DND-41 (cell line): ENCODE results near the gene DBNDD1.
"Not testable (repeated sequence)": the region's sequence is repeated elsewhere in the genome, so short reads cannot be mapped to it uniquely, and the experiment has no call there.

Experiments
- ATAC-seq: fragments of 200-7000 bp; cut with Tn5 transposase; 3 replicates; pipeline ENCODE4 v1.9.1; 2021; ENCODE audit warnings: low read depth; ENCODE audit not compliant: insufficient read depth
- DNase-seq: peaks from one replicate; pipeline ENCODE4 v3.0.0-alpha.2; 2020
- H2AFZ ChIP-seq: 2 replicates; pipeline ENCODE4 v1.6.0; 2012; ENCODE audit warnings: low read depth, low read length
- H3K27ac ChIP-seq: 2 replicates; pipeline ENCODE4 v1.5.1; 2012; ENCODE audit warnings: low read length, inconsistent platforms
- H3K27me3 ChIP-seq: fragments of 200-600 bp; sonication (generic); 2 replicates; pipeline ENCODE4 v1.6.0; 2012; ENCODE audit warnings: low read length, mild to moderate bottlenecking, inconsistent platforms; ENCODE audit not compliant: insufficient read depth, poor library complexity
- H3K36me3 ChIP-seq: 2 replicates; pipeline ENCODE4 v1.5.1; 2012; ENCODE audit warnings: low read length, inconsistent platforms; ENCODE audit not compliant: insufficient read depth
- H3K4me1 ChIP-seq: 2 replicates; pipeline ENCODE4 v1.5.1; 2012; ENCODE audit warnings: mild to moderate bottlenecking, low read length; ENCODE audit not compliant: insufficient read depth
- H3K4me2 ChIP-seq: 2 replicates; pipeline ENCODE4 v1.6.0; 2012; ENCODE audit warnings: mild to moderate bottlenecking, moderate library complexity, low read length, inconsistent platforms; ENCODE audit not compliant: insufficient read depth
- H3K4me3 ChIP-seq, 2 experiments: fragments of 200-600 bp in 1 of 2; shearing (Covaris generic) in 1 of 2; 2 replicates each; pipeline ENCODE4 v1.5.1; 2012 to 2016; ENCODE audit warnings: inconsistent platforms in 2 of 2, low read length in 2 of 2, mild to moderate bottlenecking in 2 of 2, low read depth in 1 of 2, moderate library complexity in 1 of 2
- H3K79me2 ChIP-seq: 2 replicates; pipeline ENCODE4 v1.6.0; 2012; ENCODE audit warnings: low read length, inconsistent platforms; ENCODE audit not compliant: insufficient read depth
- H3K9ac ChIP-seq: 2 replicates; pipeline ENCODE4 v1.6.0; 2012; ENCODE audit warnings: low read depth, mild to moderate bottlenecking, inconsistent platforms, low read length, moderate library complexity
- H3K9me3 ChIP-seq: 2 replicates; pipeline ENCODE4 v1.5.1; 2012; ENCODE audit warnings: low read length, moderate library complexity, mild to moderate bottlenecking, inconsistent platforms; ENCODE audit not compliant: insufficient read depth, severe bottlenecking
- H4K20me1 ChIP-seq: 2 replicates; pipeline ENCODE4 v1.6.0; 2012; ENCODE audit warnings: low read length; ENCODE audit not compliant: insufficient read depth
- CTCF ChIP-seq: IDR thresholded peaks from 2 replicates; pipeline ENCODE4 v1.5.1; 2012; ENCODE audit warnings: borderline replicate concordance, low read length, moderate library complexity, mild to moderate bottlenecking; ENCODE audit not compliant: poor library complexity, severe bottlenecking; ENCODE audit errors: extremely low read depth
- EZH2 ChIP-seq: IDR thresholded peaks from 3 replicates; pipeline ENCODE4 v1.6.1; 2012; ENCODE audit warnings: borderline replicate concordance, low read depth, mild to moderate bottlenecking, moderate library complexity, low read length, inconsistent platforms; ENCODE audit not compliant: severe bottlenecking

The DBNDD1 gene

GRCh38 chr16:90008708-90009145 lies 10.5 kb downstream of the DBNDD1 start:
- H3K27ac ChIP-seq: no peak overlapping the region
- no peak for TF ChIP-seq EZH2
- ATAC-seq (peak; percentile 100), DNase-seq (peak; percentile 89)
- H3K27me3 ChIP-seq: peaks cover 3% of the 10 kb centered on the region
- H3K79me2 ChIP-seq: no peaks in the 10 kb centered on the region
- H3K36me3 ChIP-seq: no peaks in the 10 kb centered on the region
- peaks cover 65% of the 10 kb centered on the region for H4K20me1 ChIP-seq
- no peak overlapping the region for H3K4me3 ChIP-seq
- H3K9ac ChIP-seq: no peak overlapping the region
- peak overlapping the region; percentile 37 for H3K4me2 ChIP-seq
- H2AFZ ChIP-seq: no peak overlapping the region
- no peaks in the 10 kb centered on the region for H3K9me3 ChIP-seq
- peaks cover 18% of the 10 kb centered on the region for H3K4me1 ChIP-seq

GRCh38 chr16:90007635-90008234 lies 11.5 kb downstream of the DBNDD1 start:
- not testable (repeated sequence) for H3K36me3 ChIP-seq

GRCh38 chr16:90007015-90007414 lies 12.2 kb downstream of the DBNDD1 start:
- Histone ChIP-seq H3K4me1 (peaks cover 18% of the 10 kb centered on the region), H3K4me2 (no peak overlapping the region)

More at GRCh38 chr16:90007635-90008234, 11.5 kb downstream of the DBNDD1 start:
- not testable (repeated sequence) for H3K4me2 ChIP-seq, H2AFZ ChIP-seq, H3K9ac ChIP-seq, H3K9me3 ChIP-seq, H3K4me3 ChIP-seq, ATAC-seq, H3K27me3 ChIP-seq, H3K79me2 ChIP-seq, H3K27ac ChIP-seq
- Histone ChIP-seq H4K20me1 (peaks cover 69% of the 10 kb centered on the region), H3K4me1 (peaks cover 18% of the 10 kb centered on the region)
- peak; percentile 51 for DNase-seq

GRCh38 chr16:90005956-90006663 lies 13.1 kb downstream of the DBNDD1 start:
- ATAC-seq: no peak
- TF ChIP-seq CTCF (no peak), EZH2 (no peak)
- H3K36me3 ChIP-seq: no peaks in the 10 kb centered on the region
- no peaks in the 10 kb centered on the region for H3K79me2 ChIP-seq
- H3K27me3 ChIP-seq: peaks cover 3% of the 10 kb centered on the region
- no peak for DNase-seq
- H3K4me2 ChIP-seq: no peak overlapping the region
- no peak overlapping the region for H2AFZ ChIP-seq
- H3K27ac ChIP-seq: no peak overlapping the region
- H3K9ac ChIP-seq: no peak overlapping the region
- H3K4me1 ChIP-seq: peaks cover 18% of the 10 kb centered on the region
- H3K4me3 ChIP-seq: no peak overlapping the region
- peaks cover 69% of the 10 kb centered on the region for H4K20me1 ChIP-seq
- no peaks in the 10 kb centered on the region for H3K9me3 ChIP-seq

More at GRCh38 chr16:90007015-90007414, 12.2 kb downstream of the DBNDD1 start:
- H3K9ac ChIP-seq: no peak overlapping the region
- TF ChIP-seq CTCF: no peak
- no peak for TF ChIP-seq EZH2
- ATAC-seq: no peak
- no peaks in the 10 kb centered on the region for H3K36me3 ChIP-seq
- H3K27ac ChIP-seq: no peak overlapping the region
- no peaks in the 10 kb centered on the region for H3K9me3 ChIP-seq
- no peaks in the 10 kb centered on the region for H3K79me2 ChIP-seq
- peaks cover 3% of the 10 kb centered on the region for H3K27me3 ChIP-seq
- DNase-seq: no peak
- no peak overlapping the region for H3K4me3 ChIP-seq
- no peak overlapping the region for H2AFZ ChIP-seq
- H4K20me1 ChIP-seq: peaks cover 75% of the 10 kb centered on the region
